Upper lobe of left lung (tissue), 6 donors: ENCODE measurements around the gene ARHGEF6. TPM values are rescaled to one million over a fixed set of nuclear protein-coding genes. Genes with fewer than 3 reads are reported as not detected.

Experiments
- ATAC-seq, 2 donors: fragments of 200-7000 bp; cut with Tn5 transposase; one replicate each; pipeline ENCODE4 v1.9.1; 2022; ENCODE audit warnings: mild to moderate bottlenecking in 2 of 2, moderate library complexity in 2 of 2; ENCODE audit not compliant: low FRiP score in 2 of 2
- DNase-seq, 2 donors: peaks; one replicate each; pipeline ENCODE4 v3.0.0-alpha.2; 2019 to 2020
- H3K27ac ChIP-seq, 4 donors: fragments of 200-600 bp; sonication (generic); one replicate each; pipeline ENCODE4 v1.5.1; 2016 to 2019
- H3K27me3 ChIP-seq, 4 donors: fragments of 200-600 bp; sonication (generic); one replicate each; pipeline ENCODE4 v1.5.1; 2017 to 2019
- H3K36me3 ChIP-seq, 4 donors: fragments of 200-600 bp; sonication (generic); one replicate each; pipeline ENCODE4 v1.5.1; 2016 to 2019
- H3K4me1 ChIP-seq, 4 donors: fragments of 200-600 bp; sonication (generic); one replicate each; pipeline ENCODE4 v1.5.1; 2018 to 2019
- H3K4me3 ChIP-seq, 4 donors: fragments of 200-600 bp; sonication (generic); one replicate each; pipeline ENCODE4 v1.5.1; 2017 to 2019; ENCODE audit warnings: mild to moderate bottlenecking in 2 of 4, moderate library complexity in 1 of 4
- H3K9me3 ChIP-seq, 4 donors: fragments of 200-600 bp; sonication (generic); one replicate each; pipeline ENCODE4 v1.5.1; 2018 to 2019
- CTCF ChIP-seq, 6 experiments: fragments of 450-650 bp in 4 of 6; fragments of 200-600 bp in 2 of 6; sonication (generic) in 2 of 6; IDR thresholded peaks; one replicate each; pipeline ENCODE4 v1.5.1; 2016 to 2019; ENCODE audit warnings: antibody characterized with exemption in 6 of 6
- EP300 ChIP-seq, 4 donors: sonication (generic); formaldehyde crosslinking; IDR thresholded peaks; one replicate each; pipeline ENCODE4 v1.5.1; 2017; ENCODE audit warnings: antibody characterized with exemption in 4 of 4, control low read depth in 2 of 4
- POLR2A ChIP-seq, 4 donors: fragments of 450-650 bp; IDR thresholded peaks; one replicate each; pipeline ENCODE4 v1.5.1; 2016 to 2017; ENCODE audit warnings: antibody characterized with exemption in 4 of 4, mild to moderate bottlenecking in 2 of 4
- POLR2AphosphoS5 ChIP-seq, 2 donors: sonication (generic); formaldehyde crosslinking; IDR thresholded peaks; one replicate each; pipeline ENCODE4 v1.5.1; 2017; ENCODE audit warnings: antibody characterized with exemption in 2 of 2
- WGBS, 2 donors: methylation state at CpG; one replicate each; pipeline ENCODE4 v1.1.5; 2017 to 2018; 5-methylcytosine and 5-hydroxymethylcytosine counted together
- total RNA-seq, 6 donors: library from RNA; depleted of rRNA in 4 of 6; stranded (reverse); fragments of >200 nt in 4 of 6; gene quantifications; one replicate each; pipeline versions ENCODE4 v1.1.0 to v1.2.1, GENCODE V29; 2016 to 2021
- donor health status: DM: no; HTN: no; CAD: no; lungs with moderate emphysema.
- donor health status: DM: no; HTN: yes; CAD: no; lungs with severe emphysema.

Gene ARHGEF6
- total RNA-seq, 6 donors from 2014 or later, result 21.7 to 30.9 (median 27.0) TPM

- no peak overlapping the region for H3K4me3 ChIP-seq
- TF ChIP-seq CTCF (IDR thresholded peaks at IDR 0.05) (no peak), POLR2AphosphoS5 (IDR thresholded peaks at IDR 0.05) (no peak), POLR2A (IDR thresholded peaks at IDR 0.05) (no peak), EP300 (IDR thresholded peaks at IDR 0.05) (no peak)
- DNase-seq (no peak), ATAC-seq (no peak)
- H3K9me3 ChIP-seq, result no peaks in the 10 kb centered on the region
- no peaks in the 10 kb centered on the region for H3K36me3 ChIP-seq
- WGBS, 2 donors, result 80% methylated on average over 5 to 6 of the region's 6 CpGs
- H3K27ac ChIP-seq, result no peak overlapping the region
- no peaks in the 10 kb centered on the region for H3K27me3 ChIP-seq
- H3K4me1 ChIP-seq, result peaks cover 0 to 7% (median 0%) of the 10 kb centered on the region in 4 donors
Observed at GRCh38 chrX:136635235-136635634, 145.5 kb downstream of the ARHGEF6 start.

GRCh38 chrX:136630881-136631280, 149.9 kb downstream of the ARHGEF6 start:
- WGBS, 2 donors, result 36% methylated on average over 1 of the region's 1 CpG; no CpG with 5 or more reads in 1 of the 2 donors
- Histone ChIP-seq H3K9me3 (no peaks in the 10 kb centered on the region), H3K27ac (no peak overlapping the region), H3K36me3 (no peaks in the 10 kb centered on the region), H3K27me3 (no peaks in the 10 kb centered on the region), H3K4me1 (peaks cover 0 to under 1% (median 0%) of the 10 kb centered on the region in 4 donors), H3K4me3 (no peak overlapping the region)
- ATAC-seq, result no peak
- TF ChIP-seq POLR2AphosphoS5 (IDR thresholded peaks at IDR 0.05), result no peak
- TF ChIP-seq CTCF (IDR thresholded peaks at IDR 0.05), result no peak
- no peak for TF ChIP-seq POLR2A (IDR thresholded peaks at IDR 0.05)
- TF ChIP-seq EP300 (IDR thresholded peaks at IDR 0.05), result no peak
- no peak for DNase-seq

GRCh38 chrX:136629084-136629750, 151.5 kb downstream of the ARHGEF6 start:
- Histone ChIP-seq H3K4me3 (no peak overlapping the region), H3K27ac (no peak overlapping the region), H3K9me3 (no peaks in the 10 kb centered on the region), H3K36me3 (no peaks in the 10 kb centered on the region), H3K27me3 (no peaks in the 10 kb centered on the region), H3K4me1 (no peaks in the 10 kb centered on the region)
- 45 to 68% methylated on average over 5 to 6 of the region's 6 CpGs for WGBS, 2 donors
- TF ChIP-seq POLR2AphosphoS5 (IDR thresholded peaks at IDR 0.05) (no peak), POLR2A (IDR thresholded peaks at IDR 0.05) (no peak), CTCF (IDR thresholded peaks at IDR 0.05) (no peak), EP300 (IDR thresholded peaks at IDR 0.05) (no peak)
- no peak for DNase-seq
- no peak for ATAC-seq

DNA sequence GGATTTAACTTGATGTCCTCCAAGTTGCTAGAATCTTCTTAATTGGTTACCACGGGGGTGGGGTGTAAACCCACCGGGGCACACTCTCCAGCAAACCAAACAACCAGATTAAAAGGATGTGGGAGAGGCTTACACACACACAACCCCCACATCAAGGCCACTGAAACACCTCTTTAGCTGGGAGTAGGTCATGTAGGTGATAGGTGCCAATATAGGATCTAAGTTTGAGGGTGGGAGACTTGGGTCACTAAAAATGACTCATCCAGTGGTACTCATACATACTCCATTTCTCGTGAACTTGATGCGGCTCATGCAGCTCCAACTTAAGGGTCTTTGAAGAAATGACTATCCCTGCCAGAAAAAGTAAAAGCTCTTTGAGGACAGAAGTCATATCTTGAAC, 153.3 kb downstream of the ARHGEF6 start:
- H3K4me1 ChIP-seq, result no peaks in the 10 kb centered on the region
- TF ChIP-seq CTCF (IDR thresholded peaks at IDR 0.05) (no peak), POLR2AphosphoS5 (IDR thresholded peaks at IDR 0.05) (no peak), EP300 (IDR thresholded peaks at IDR 0.05) (no peak), POLR2A (IDR thresholded peaks at IDR 0.05) (no peak)
- H3K27me3 ChIP-seq, result no peaks in the 10 kb centered on the region
- H3K4me3 ChIP-seq, result no peak overlapping the region
- no peaks in the 10 kb centered on the region for H3K9me3 ChIP-seq
- ATAC-seq (no peak), DNase-seq (no peak)
- no peaks in the 10 kb centered on the region for H3K36me3 ChIP-seq
- 70 to 75% methylated on average over 4 of the region's 4 CpGs for WGBS, 2 donors
- H3K27ac ChIP-seq, result no peak overlapping the region

DNA sequence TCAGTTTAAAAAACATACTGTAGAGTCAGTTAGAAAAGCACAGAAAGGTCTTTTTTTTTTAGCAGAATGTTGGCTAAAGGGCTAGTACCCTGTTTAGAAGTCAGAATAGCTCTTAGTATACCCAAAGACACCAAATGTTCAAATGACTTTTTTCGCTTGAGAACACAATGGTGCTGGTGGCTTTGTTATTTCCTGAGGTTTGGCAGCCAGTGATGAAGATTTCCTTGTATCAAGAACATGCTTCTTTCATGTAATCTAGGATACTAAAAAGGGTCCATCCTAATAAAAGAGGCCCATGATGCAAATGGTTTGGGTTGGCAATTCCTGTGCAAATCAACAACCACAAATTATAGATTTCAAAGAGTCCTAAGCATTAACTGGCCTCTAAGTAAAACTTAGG, 153.8 kb downstream of the ARHGEF6 start:
- WGBS, 2 donors, result 67 to 73% methylated on average over 1 of the region's 1 CpG
- Histone ChIP-seq H3K4me3 (no peak overlapping the region), H3K27me3 (no peaks in the 10 kb centered on the region), H3K27ac (no peak overlapping the region), H3K36me3 (no peaks in the 10 kb centered on the region), H3K4me1 (no peaks in the 10 kb centered on the region), H3K9me3 (no peaks in the 10 kb centered on the region)
- TF ChIP-seq POLR2AphosphoS5 (IDR thresholded peaks at IDR 0.05) (no peak), EP300 (IDR thresholded peaks at IDR 0.05) (no peak), CTCF (IDR thresholded peaks at IDR 0.05) (no peak), POLR2A (IDR thresholded peaks at IDR 0.05) (no peak)
- DNase-seq (no peak), ATAC-seq (no peak)
